Endothelial cell of umbilical vein (primary cell): ENCODE results near the gene CSTA. TPM values are rescaled to one million over a fixed set of nuclear protein-coding genes. Genes with fewer than 3 reads are reported as not detected.

Source experiments
- BruUV-seq: library from RNA; stranded (reverse); fragments of 400-500 nt; replicated peaks from 2 replicates; lab custom pipeline; 2021; lab: Mats Ljungman, UMichigan
- CTCF ChIA-PET: fragments of 300-600, 350-600 bp; sonication (Branson Sonifier 250); formaldehyde crosslinking; loops from one replicate; lab custom pipeline; 2021; ENCODE audit warnings: antibody characterized with exemption, inconsistent platforms; lab: Charles Lee
- POLR2A ChIA-PET: fragments of 300-600, 350-600 bp; sonication (Branson Sonifier 250); formaldehyde crosslinking; loops from one replicate; lab custom pipeline; 2021; ENCODE audit warnings: antibody characterized with exemption, inconsistent platforms; lab: Charles Lee
- DNase-seq: peaks from one replicate; pipeline ENCODE4 v3.0.0-alpha.2; 2011; ENCODE audit warnings: low read depth, low spot score
- FAIRE-seq: peaks from 2 replicates; lab custom pipeline; 2011; peaks lifted over from hg19 to GRCh38; lab: Jason Lieb, UNC
- H2AFZ ChIP-seq: 2 replicates; pipeline ENCODE4 v1.6.0; 2012; ENCODE audit warnings: low read depth, low read length, control low read depth, inconsistent platforms
- H3K27ac ChIP-seq: 2 replicates; pipeline ENCODE4 v1.5.1; 2011; ENCODE audit warnings: low read depth, mild to moderate bottlenecking, control low read depth, low read length, moderate library complexity; ENCODE audit not compliant: insufficient read depth
- H3K27me3 ChIP-seq, 2 experiments: 2 replicates each; pipeline versions ENCODE4 v1.6.0 to v1.6.1; 2011; ENCODE audit warnings: low read length in 2 of 2, mixed read lengths in 1 of 2; ENCODE audit not compliant: control insufficient read depth in 2 of 2, insufficient read depth in 2 of 2
- H3K36me3 ChIP-seq, 2 experiments: 2 replicates in 1 of 2; 3 replicates in 1 of 2; pipeline ENCODE4 v1.5.1; 2011; ENCODE audit warnings: low read length in 2 of 2, mild to moderate bottlenecking in 1 of 2, moderate library complexity in 1 of 2; ENCODE audit not compliant: control insufficient read depth in 2 of 2, insufficient read depth in 2 of 2; ENCODE audit errors: extremely low read depth in 1 of 2
- H3K4me1 ChIP-seq: 3 replicates; pipeline ENCODE4 v1.5.1; 2011; ENCODE audit warnings: mild to moderate bottlenecking, low read length; ENCODE audit not compliant: control insufficient read depth, insufficient read depth; ENCODE audit errors: extremely low read depth
- H3K4me2 ChIP-seq: 2 replicates; pipeline ENCODE4 v1.6.1; 2011; ENCODE audit warnings: low read length, control low read depth, mixed read lengths; ENCODE audit not compliant: insufficient read depth
- H3K4me3 ChIP-seq, 3 experiments: fragments of 200-600 bp in 1 of 3; sonication (generic), shearing (Covaris generic) in 1 of 3; replicated peaks in 1 of 3; 2 replicates each; pipeline ENCODE4 v1.5.1; 2011 to 2016; ENCODE audit warnings: control low read depth in 3 of 3, low read length in 3 of 3, mild to moderate bottlenecking in 2 of 3, inconsistent platforms in 1 of 3, low read depth in 1 of 3, moderate library complexity in 1 of 3; ENCODE audit not compliant: insufficient read depth in 1 of 3
- H3K79me2 ChIP-seq: 2 replicates; pipeline ENCODE4 v1.6.0; 2012; ENCODE audit warnings: low read length, inconsistent platforms; ENCODE audit not compliant: control insufficient read depth, insufficient read depth
- H3K9ac ChIP-seq: replicated peaks from 2 replicates; pipeline ENCODE3; 2011; ENCODE audit warnings: low read length, control low read depth; ENCODE audit not compliant: insufficient read depth; ENCODE audit errors: extremely low read depth
- H3K9me1 ChIP-seq: replicated peaks from 3 replicates; pipeline ENCODE4 v1.6.0; 2011; ENCODE audit warnings: mild to moderate bottlenecking, low read length; ENCODE audit not compliant: control insufficient read depth, insufficient read depth; ENCODE audit errors: extremely low read depth
- H3K9me3 ChIP-seq: replicated peaks from 2 replicates; pipeline ENCODE4 v1.5.1; 2012; ENCODE audit warnings: low read length, inconsistent platforms; ENCODE audit not compliant: control insufficient read depth, insufficient read depth
- H4K20me1 ChIP-seq: replicated peaks from 2 replicates; pipeline ENCODE3; 2011; ENCODE audit warnings: mild to moderate bottlenecking, low read length; ENCODE audit not compliant: control insufficient read depth, insufficient read depth; ENCODE audit errors: extremely low read depth
- EZH2 ChIP-seq: IDR thresholded peaks from 2 replicates; pipeline ENCODE4 v1.6.1; 2012; ENCODE audit warnings: borderline replicate concordance, low read depth, mild to moderate bottlenecking, moderate library complexity, low read length, inconsistent platforms; ENCODE audit not compliant: severe bottlenecking
- FOS ChIP-seq: IDR thresholded peaks from 2 replicates; pipeline ENCODE4 v1.6.1; 2011; ENCODE audit warnings: mild to moderate bottlenecking, low read length, moderate library complexity, borderline replicate concordance; ENCODE audit not compliant: insufficient read depth
- GATA2 ChIP-seq: IDR thresholded peaks from 2 replicates; pipeline ENCODE4 v1.7.0; 2011; ENCODE audit warnings: low read depth, mild to moderate bottlenecking, moderate library complexity, mixed read lengths, low read length; ENCODE audit not compliant: insufficient read length, insufficient read depth
- JUN ChIP-seq: IDR thresholded peaks from 2 replicates; pipeline ENCODE4 v1.6.1; 2011; ENCODE audit warnings: borderline replicate concordance, low read depth; ENCODE audit not compliant: insufficient read length, insufficient read depth
- MYC ChIP-seq: IDR thresholded peaks from one replicate; pipeline ENCODE4 v1.6.1; 2011; ENCODE audit warnings: mild to moderate bottlenecking, low read depth, low read length
- POLR2A ChIP-seq: IDR thresholded peaks from 2 replicates; pipeline ENCODE4 v1.6.1; 2012; ENCODE audit warnings: low read depth, mild to moderate bottlenecking, control low read depth, low read length
- POLR2AphosphoS5 ChIP-seq: IDR thresholded peaks from 2 replicates; pipeline ENCODE4 v1.6.1; 2012; ENCODE audit warnings: low read depth, mild to moderate bottlenecking, control low read depth, low read length, moderate library complexity; ENCODE audit not compliant: insufficient read depth
- dilution Hi-C: fragments of 300-500 bp; cut with MboI; formaldehyde crosslinking; loops from one replicate; pipeline ENCODE4 v1.15.0; 2019; ENCODE audit warnings: low sequenced_read_pairs; ENCODE audit not compliant: extremely low pct_ligation_motif_present
- intact Hi-C: fragments of 100-400 bp; cut with micrococcal nuclease; formaldehyde crosslinking; loops from one replicate; pipeline ENCODE4 v1.10.0; 2022
- polyA plus RNA-seq, 4 experiments: library from polyadenylated mRNA; depleted of rRNA in 3 of 4; stranded (reverse) in 3 of 4; unstranded in 1 of 4; fragments of >200 nt; gene quantifications; 2 replicates each; pipeline versions ENCODE4 v1.2.1 to v1.2.3, GENCODE V29; 2011 to 2012; ENCODE audit warnings: missing spikeins in 1 of 4
- total RNA-seq: library from RNA; stranded (reverse); gene quantifications from 2 replicates; pipeline ENCODE4 v1.2.3, GENCODE V29; 2021
- TF ChIP-seq, protein P1 (sequence below): IDR thresholded peaks from 2 replicates; pipeline ENCODE4 v1.6.1; 2011; ENCODE audit not compliant: insufficient read depth, insufficient read length
- TF ChIP-seq, protein P2 (sequence below), 2 donors: IDR thresholded peaks; 1 replicate in 1 of 2; 2 replicates in 1 of 2; pipeline ENCODE4 v1.5.1; 2011; ENCODE audit warnings: low read length in 2 of 2, mild to moderate bottlenecking in 2 of 2, moderate library complexity in 2 of 2, control low read depth in 1 of 2, inconsistent platforms in 1 of 2, low read depth in 1 of 2; ENCODE audit not compliant: insufficient read depth in 1 of 2; ENCODE audit errors: extremely low read depth in 1 of 2

The CSTA gene
- total and polyA plus RNA-seq, 2 donors (not counting 3 experiments of a cell fraction or from before 2014, with no cell fraction given), result not detected

DNA sequence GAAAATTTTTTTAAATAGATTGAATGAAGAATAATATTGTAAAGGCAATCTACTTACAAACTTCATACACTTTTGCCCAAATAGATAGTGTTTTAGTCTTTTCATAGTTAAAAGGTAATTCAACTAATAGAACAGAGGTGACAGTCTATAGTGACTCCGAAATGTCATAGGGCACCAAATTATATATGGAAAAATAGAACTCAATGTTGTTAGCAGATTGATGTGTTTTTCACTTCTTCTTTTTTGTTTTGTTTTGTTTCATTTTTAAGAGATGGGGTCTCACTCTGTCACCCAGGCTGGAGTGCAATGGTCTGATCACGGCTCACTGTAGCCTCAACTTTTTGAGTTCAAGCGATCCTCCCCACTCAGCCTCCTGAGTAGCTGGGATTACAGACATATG, 721 bp downstream of the CSTA start:
- Histone ChIP-seq H3K4me2 (no peak overlapping the region), H3K79me2 (no peaks in the 10 kb centered on the region), H3K9me3 (no peaks in the 10 kb centered on the region), H3K27me3 (peaks cover 0 to 4% of the 10 kb centered on the region in 2 experiments), H3K36me3 (no peaks in the 10 kb centered on the region), H3K27ac (no peak overlapping the region), H3K9ac (no peak overlapping the region), H4K20me1 (no peaks in the 10 kb centered on the region), H2AFZ (no peak overlapping the region), H3K4me1 (no peaks in the 10 kb centered on the region), H3K4me3 (no peak overlapping the region), H3K9me1 (no peaks in the 10 kb centered on the region)
- POLR2A ChIA-PET, result no interaction called here
- dilution Hi-C loops (no loop called here), intact Hi-C loops (no loop called here)
- DNase-seq, result no peak
- TF ChIP-seq FOS (no peak), EZH2 (no peak), POLR2A (no peak)
- BruUV-seq, result no TSS peak
- CTCF ChIA-PET, result no interaction called here
- no peak for FAIRE-seq

DNA sequence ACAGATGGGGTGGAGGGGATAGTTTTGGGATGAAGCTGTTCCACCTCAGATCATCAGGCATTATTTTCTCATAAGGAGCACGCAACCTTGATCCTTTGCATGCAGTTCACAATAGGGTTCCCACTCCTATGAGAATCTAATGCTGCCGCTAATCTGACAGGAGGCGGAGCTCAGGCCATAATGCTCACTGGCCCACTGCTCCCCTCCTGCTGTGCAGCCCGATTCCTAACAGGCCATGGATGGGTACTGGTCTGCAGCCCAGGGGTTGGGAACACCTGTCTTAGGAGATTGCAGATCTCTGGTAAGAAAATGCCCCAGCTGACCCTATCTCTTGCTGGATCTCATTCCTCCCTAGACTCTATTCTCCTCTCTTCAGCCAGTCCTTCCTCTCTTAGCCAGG, 6.8 kb downstream of the CSTA start:
- peaks cover 0 to 3% of the 10 kb centered on the region in 2 experiments for H3K27me3 ChIP-seq
- no peak overlapping the region for H2AFZ ChIP-seq
- no peaks in the 10 kb centered on the region for H3K36me3 ChIP-seq
- no peaks in the 10 kb centered on the region for H3K79me2 ChIP-seq
- FAIRE-seq (no peak), DNase-seq (no peak)
- no peak overlapping the region for H3K4me3 ChIP-seq
- H4K20me1 ChIP-seq, result no peaks in the 10 kb centered on the region
- dilution Hi-C loops, result no loop called here
- ChIA-PET CTCF (no interaction called here), POLR2A (no interaction called here)
- H3K9me3 ChIP-seq, result no peaks in the 10 kb centered on the region
- TF ChIP-seq EZH2, result no peak
- TF ChIP-seq, protein P1, sequence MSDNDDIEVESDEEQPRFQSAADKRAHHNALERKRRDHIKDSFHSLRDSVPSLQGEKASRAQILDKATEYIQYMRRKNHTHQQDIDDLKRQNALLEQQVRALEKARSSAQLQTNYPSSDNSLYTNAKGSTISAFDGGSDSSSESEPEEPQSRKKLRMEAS, result no peak
- TF ChIP-seq FOS, result no peak
- no peak for TF ChIP-seq JUN
- TF ChIP-seq GATA2, result no peak
- no peak for TF ChIP-seq POLR2A
- no peak for TF ChIP-seq POLR2AphosphoS5
- TF ChIP-seq MYC, result no peak
- TF ChIP-seq, protein P2, sequence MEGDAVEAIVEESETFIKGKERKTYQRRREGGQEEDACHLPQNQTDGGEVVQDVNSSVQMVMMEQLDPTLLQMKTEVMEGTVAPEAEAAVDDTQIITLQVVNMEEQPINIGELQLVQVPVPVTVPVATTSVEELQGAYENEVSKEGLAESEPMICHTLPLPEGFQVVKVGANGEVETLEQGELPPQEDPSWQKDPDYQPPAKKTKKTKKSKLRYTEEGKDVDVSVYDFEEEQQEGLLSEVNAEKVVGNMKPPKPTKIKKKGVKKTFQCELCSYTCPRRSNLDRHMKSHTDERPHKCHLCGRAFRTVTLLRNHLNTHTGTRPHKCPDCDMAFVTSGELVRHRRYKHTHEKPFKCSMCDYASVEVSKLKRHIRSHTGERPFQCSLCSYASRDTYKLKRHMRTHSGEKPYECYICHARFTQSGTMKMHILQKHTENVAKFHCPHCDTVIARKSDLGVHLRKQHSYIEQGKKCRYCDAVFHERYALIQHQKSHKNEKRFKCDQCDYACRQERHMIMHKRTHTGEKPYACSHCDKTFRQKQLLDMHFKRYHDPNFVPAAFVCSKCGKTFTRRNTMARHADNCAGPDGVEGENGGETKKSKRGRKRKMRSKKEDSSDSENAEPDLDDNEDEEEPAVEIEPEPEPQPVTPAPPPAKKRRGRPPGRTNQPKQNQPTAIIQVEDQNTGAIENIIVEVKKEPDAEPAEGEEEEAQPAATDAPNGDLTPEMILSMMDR (IDR thresholded peaks at IDR 0.05; ENCODE audit: extremely low read depth in 1 of 2, insufficient read depth in 1 of 2, low read depth in 1 of 2, low read length in 2 of 2), result no peak
- no peak overlapping the region for H3K27ac ChIP-seq
- H3K9ac ChIP-seq, result no peak overlapping the region
- no peaks in the 10 kb centered on the region for H3K4me1 ChIP-seq
- H3K4me2 ChIP-seq, result no peak overlapping the region
- intact Hi-C loops, result no loop called here
- no TSS peak for BruUV-seq
- H3K9me1 ChIP-seq, result no peaks in the 10 kb centered on the region
